Spleen (tissue), 11 donors: ENCODE data around the gene AFF1. TPM values are rescaled to one million over a fixed set of nuclear protein-coding genes. Genes with fewer than 3 reads are reported as not detected.
"Not testable (repeated sequence)": the region's sequence is repeated elsewhere in the genome, so short reads cannot be mapped to it uniquely, and the experiment has no call there.

ENCODE experiments used
- DNase-seq: peaks from one replicate; pipeline ENCODE4 v3.0.0-alpha.2; 2020
- H3K27ac ChIP-seq, 8 donors: fragments of 200-600 bp; sonication (generic) in 7 of 8; 1 replicate in 4 of 8; 2 replicates in 4 of 8; pipeline versions ENCODE4 v1.5.0 to v1.8.0; 2016 to 2021; ENCODE audit warnings: inconsistent platforms in 4 of 8, mild to moderate bottlenecking in 4 of 8, moderate library complexity in 1 of 8
- H3K27me3 ChIP-seq, 7 donors: fragments of 200-600 bp; sonication (generic) in 6 of 7; replicated peaks in 1 of 7; 1 replicate in 4 of 7; 2 replicates in 3 of 7; pipeline versions ENCODE4 v1.5.0 to v1.8.0; 2016 to 2021; ENCODE audit warnings: inconsistent platforms in 3 of 7, mild to moderate bottlenecking in 1 of 7
- H3K36me3 ChIP-seq, 6 donors: fragments of 200-600 bp; sonication (generic) in 5 of 6; 1 replicate in 4 of 6; 2 replicates in 2 of 6; pipeline versions ENCODE4 v1.5.0 to v1.8.0; 2016 to 2021; ENCODE audit warnings: inconsistent platforms in 2 of 6
- H3K4me1 ChIP-seq, 6 donors: fragments of 200-600 bp; sonication (generic) in 5 of 6; 1 replicate in 3 of 6; 2 replicates in 3 of 6; pipeline versions ENCODE4 v1.5.0 to v1.8.0; 2016 to 2021; ENCODE audit warnings: inconsistent platforms in 3 of 6
- H3K4me3 ChIP-seq, 8 donors: fragments of 200-600 bp; sonication (generic) in 7 of 8; 1 replicate in 4 of 8; 2 replicates in 4 of 8; pipeline versions ENCODE4 v1.5.0 to v1.8.0; 2016 to 2021; ENCODE audit warnings: inconsistent platforms in 4 of 8, mild to moderate bottlenecking in 4 of 8, moderate library complexity in 2 of 8
- H3K9me3 ChIP-seq, 8 donors: fragments of 200-600 bp; sonication (generic) in 7 of 8; 1 replicate in 4 of 8; 2 replicates in 4 of 8; pipeline versions ENCODE4 v1.5.0 to v1.8.0; 2016 to 2021; ENCODE audit warnings: inconsistent platforms in 4 of 8
- POLR2A ChIP-seq, 3 donors: fragments of 450-650 bp; IDR thresholded peaks; one replicate each; pipeline ENCODE4 v1.5.1; 2017; ENCODE audit warnings: antibody characterized with exemption in 3 of 3, mild to moderate bottlenecking in 1 of 3
- POLR2AphosphoS5 ChIP-seq, 3 donors: sonication (generic); formaldehyde crosslinking; IDR thresholded peaks; one replicate each; pipeline ENCODE4 v1.5.1; 2017; ENCODE audit warnings: antibody characterized with exemption in 3 of 3
- WGBS, 5 donors: extraction: QIAGEN DNeasy Blood & Tissue Kit in 3 of 5; methylation state at CpG; one replicate each; pipeline versions ENCODE4 v1.1.5 to v1.1.7; 2013 to 2018; 5-methylcytosine and 5-hydroxymethylcytosine counted together
- intact Hi-C: fragments of 100-400 bp; cut with DNase I; formaldehyde crosslinking; loops from one replicate; pipeline ENCODE4 v1.15.0; 2023; ENCODE audit warnings: low total_unique reads
- polyA plus RNA-seq, 3 donors: library from polyadenylated mRNA; stranded (reverse); fragments of 200-250 nt; gene quantifications; one replicate each; pipeline ENCODE4 v1.2.1, GENCODE V29; 2013
- total RNA-seq, 7 donors: library from RNA; depleted of rRNA in 3 of 7; stranded (reverse); fragments of >200 nt in 3 of 7; fragmentation: NEBNext Ultra II Directional in 4 of 7; extraction: Animal tissue kit (Norgen Biotek cat#: 25700) in 4 of 7; gene quantifications; one replicate each; pipeline versions ENCODE4 v1.1.0 to v1.2.1, GENCODE V29; 2016 to 2021
- TF ChIP-seq, protein P1 (sequence below), 11 experiments: fragments of 200-600 bp in 7 of 11; fragments of 450-650 bp in 4 of 11; sonication (generic) in 4 of 11; IDR thresholded peaks in 8 of 11; conservative IDR thresholded peaks in 3 of 11; 1 replicate in 7 of 11; 2 replicates in 4 of 11; pipeline versions ENCODE4 v1.4.0 to v1.8.0; 2016 to 2021; ENCODE audit warnings: antibody characterized with exemption in 11 of 11, inconsistent platforms in 4 of 11, mild to moderate bottlenecking in 1 of 11
- donor health status: healthy with polysubstance abuse.
- donor health status: DM: no; HTN: no; CAD: no; lungs with moderate emphysema.
- donor health status: DM: no; HTN: no; CAD: no.
- donor health status: Bipolar disorder and iron deficiency.
- donor health status: healthy.
- donor health status: DM: no; HTN: no; CAD: no.
- donor health status: DM: yes; HTN: yes; CAD: no.

Gene AFF1
- total and polyA plus RNA-seq, 10 donors: 4.4 to 119 (median 80.8) TPM

DNA sequence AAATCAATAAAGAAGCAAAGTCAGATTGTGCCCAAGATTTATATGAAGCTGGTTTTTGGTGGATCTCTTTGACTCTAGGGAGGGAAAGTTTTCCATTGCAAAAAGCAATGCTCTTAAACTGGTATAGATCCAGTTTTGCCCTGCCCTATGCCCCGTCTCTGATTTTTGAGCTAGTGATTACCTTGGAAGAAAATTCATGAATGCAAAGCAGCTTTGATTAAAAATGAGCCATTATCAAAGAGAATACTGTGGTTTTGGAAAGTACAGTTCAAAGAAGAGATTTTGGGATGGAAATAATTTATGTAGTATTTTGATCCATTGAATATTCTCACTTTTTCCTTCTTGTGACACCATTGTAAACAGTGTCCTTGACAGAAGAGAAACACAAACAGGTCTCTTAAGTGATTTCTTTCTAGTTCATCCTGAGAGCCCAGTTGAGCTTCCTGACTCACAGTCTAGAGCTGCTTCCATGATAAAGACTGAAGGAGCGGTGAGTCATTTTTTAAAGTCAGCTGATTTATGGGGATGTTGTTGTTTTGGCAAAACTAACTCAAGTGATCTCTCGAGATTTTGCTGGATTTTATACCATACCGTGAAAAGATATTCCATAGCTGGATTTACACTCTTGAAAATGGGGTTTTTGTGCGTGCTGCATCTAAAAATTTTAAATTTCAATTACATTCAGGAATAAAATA is 76.7 kb downstream of the AFF1 start:
- intact Hi-C loops: no loop called here
- H3K4me1 ChIP-seq: peaks cover 30 to 91% (median 83%) of the 10 kb centered on the region in 6 donors
- H3K36me3 ChIP-seq: no peaks in the 10 kb centered on the region
- DNase-seq: no peak
- no peaks in the 10 kb centered on the region for H3K9me3 ChIP-seq
- H3K4me3 ChIP-seq: no peak overlapping the region
- H3K27ac ChIP-seq: peak overlapping the region in 7 of 8 donors; percentile 0 to 95 (median 31)
- no peaks in the 10 kb centered on the region for H3K27me3 ChIP-seq
- WGBS, 5 donors: 48 to 62% (median 56%) methylated on average over 5 of the region's 5 CpGs
- TF ChIP-seq, protein P1, sequence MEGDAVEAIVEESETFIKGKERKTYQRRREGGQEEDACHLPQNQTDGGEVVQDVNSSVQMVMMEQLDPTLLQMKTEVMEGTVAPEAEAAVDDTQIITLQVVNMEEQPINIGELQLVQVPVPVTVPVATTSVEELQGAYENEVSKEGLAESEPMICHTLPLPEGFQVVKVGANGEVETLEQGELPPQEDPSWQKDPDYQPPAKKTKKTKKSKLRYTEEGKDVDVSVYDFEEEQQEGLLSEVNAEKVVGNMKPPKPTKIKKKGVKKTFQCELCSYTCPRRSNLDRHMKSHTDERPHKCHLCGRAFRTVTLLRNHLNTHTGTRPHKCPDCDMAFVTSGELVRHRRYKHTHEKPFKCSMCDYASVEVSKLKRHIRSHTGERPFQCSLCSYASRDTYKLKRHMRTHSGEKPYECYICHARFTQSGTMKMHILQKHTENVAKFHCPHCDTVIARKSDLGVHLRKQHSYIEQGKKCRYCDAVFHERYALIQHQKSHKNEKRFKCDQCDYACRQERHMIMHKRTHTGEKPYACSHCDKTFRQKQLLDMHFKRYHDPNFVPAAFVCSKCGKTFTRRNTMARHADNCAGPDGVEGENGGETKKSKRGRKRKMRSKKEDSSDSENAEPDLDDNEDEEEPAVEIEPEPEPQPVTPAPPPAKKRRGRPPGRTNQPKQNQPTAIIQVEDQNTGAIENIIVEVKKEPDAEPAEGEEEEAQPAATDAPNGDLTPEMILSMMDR (IDR thresholded peaks at IDR 0.05 in 8 of 11, conservative IDR thresholded peaks at IDR 0.05 in 3 of 11): no peak
- no peak for TF ChIP-seq POLR2AphosphoS5 (IDR thresholded peaks at IDR 0.05)
- no peak for TF ChIP-seq POLR2A (IDR thresholded peaks at IDR 0.05)

GRCh38 chr4:87012265-87012953 is 77.6 kb downstream of the AFF1 start:
- 43 to 60% (median 54%) methylated on average over 4 of the region's 4 CpGs for WGBS, 5 donors
- Histone ChIP-seq H3K4me1 (peaks cover 30 to 100% (median 87%) of the 10 kb centered on the region in 6 donors), H3K27ac (peak overlapping the region in 7 of 8 donors; percentile 0 to 95 (median 24)), H3K4me3 (no peak overlapping the region), H3K27me3 (no peaks in the 10 kb centered on the region), H3K9me3 (no peaks in the 10 kb centered on the region), H3K36me3 (no peaks in the 10 kb centered on the region)
- no peak for DNase-seq
- intact Hi-C loops: no loop called here
- TF ChIP-seq POLR2A (IDR thresholded peaks at IDR 0.05) (no peak), POLR2AphosphoS5 (IDR thresholded peaks at IDR 0.05) (no peak)
- TF ChIP-seq, protein P1 (IDR thresholded peaks at IDR 0.05 in 8 of 11, conservative IDR thresholded peaks at IDR 0.05 in 3 of 11): no peak

GRCh38 chr4:87012954-87013308 is 78.1 kb downstream of the AFF1 start:
- H3K4me3 ChIP-seq, H3K9me3 ChIP-seq, H3K36me3 ChIP-seq, DNase-seq, H3K27me3 ChIP-seq, intact Hi-C loops: not testable (repeated sequence)
- WGBS, 5 donors: 88 to 95% (median 92%) methylated on average over 9 of the region's 9 CpGs
- peaks cover 35 to 100% (median 89%) of the 10 kb centered on the region in 6 donors for H3K4me1 ChIP-seq
- H3K27ac ChIP-seq: peak overlapping the region in 4 of 8 donors; percentile 2 to 95 (median 43)

DNA sequence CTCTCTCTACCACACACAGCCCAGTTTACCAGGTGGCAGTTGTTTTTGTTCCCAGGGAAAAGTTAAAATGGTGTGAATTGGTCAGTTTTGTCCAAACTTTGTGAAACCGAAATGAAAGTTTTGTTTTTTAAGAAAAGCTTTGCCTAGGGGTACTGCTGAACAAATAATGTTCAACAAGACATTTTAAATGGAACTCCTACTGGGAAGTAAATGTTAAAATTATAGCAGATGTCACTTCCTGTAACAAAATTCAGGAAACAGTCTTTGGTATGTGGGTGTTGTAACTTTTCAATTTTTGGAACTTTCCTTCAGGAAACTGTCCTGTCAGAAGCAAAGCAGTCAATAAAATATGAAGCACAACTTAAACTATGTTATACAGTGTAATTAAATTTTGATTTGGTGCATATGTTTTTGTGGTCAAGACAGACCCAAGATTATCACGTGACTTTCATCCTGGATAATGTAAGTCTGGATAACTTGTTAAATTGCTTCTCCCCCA is 79.5 kb downstream of the AFF1 start:
- H3K9me3 ChIP-seq: no peaks in the 10 kb centered on the region
- H3K36me3 ChIP-seq: no peaks in the 10 kb centered on the region
- H3K27ac ChIP-seq: peak overlapping the region in 7 of 8 donors; percentile 42 to 95 (median 64)
- DNase-seq: no peak
- TF ChIP-seq POLR2AphosphoS5 (IDR thresholded peaks at IDR 0.05) (no peak), POLR2A (IDR thresholded peaks at IDR 0.05) (no peak)
- WGBS, 5 donors: 16 to 31% (median 20%) methylated on average over 2 of the region's 2 CpGs
- no peak overlapping the region for H3K4me3 ChIP-seq
- no peaks in the 10 kb centered on the region for H3K27me3 ChIP-seq
- H3K4me1 ChIP-seq: peaks cover 27 to 100% (median 89%) of the 10 kb centered on the region in 6 donors
- intact Hi-C loops: no loop called here

DNA sequence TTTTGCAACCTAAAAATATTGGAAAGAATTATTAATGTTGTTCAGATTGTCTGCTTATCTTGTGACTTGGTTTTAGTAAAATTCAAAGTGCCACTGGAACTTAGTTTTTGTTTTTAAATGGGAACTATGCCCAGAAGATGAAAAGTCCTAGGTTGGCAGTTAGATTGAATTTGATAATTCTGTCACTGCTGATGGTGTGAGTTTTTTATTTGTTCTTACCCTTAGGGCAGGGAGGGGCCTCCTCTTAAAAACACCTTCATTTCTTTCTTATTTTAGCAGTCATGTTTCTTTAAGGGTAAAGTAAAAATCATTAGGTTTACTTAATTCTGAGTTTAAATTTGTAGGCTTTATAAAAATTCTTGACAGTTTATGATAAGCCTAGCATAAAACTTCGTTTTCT is 80.6 kb downstream of the AFF1 start:
- TF ChIP-seq POLR2A (IDR thresholded peaks at IDR 0.05) (no peak), POLR2AphosphoS5 (IDR thresholded peaks at IDR 0.05) (no peak)
- TF ChIP-seq, protein P1 (IDR thresholded peaks at IDR 0.05 in 8 of 11, conservative IDR thresholded peaks at IDR 0.05 in 3 of 11): no peak
- Histone ChIP-seq H3K4me1 (peaks cover 23 to 100% (median 88%) of the 10 kb centered on the region in 6 donors), H3K4me3 (no peak overlapping the region), H3K9me3 (no peaks in the 10 kb centered on the region), H3K36me3 (no peaks in the 10 kb centered on the region), H3K27me3 (no peaks in the 10 kb centered on the region), H3K27ac (peak overlapping the region in 5 of 8 donors; percentile 53 to 95 (median 67))
- WGBS, 5 donors: 51 to 73% (median 63%) methylated on average over 1 of the region's 1 CpG
- intact Hi-C loops: no loop called here
- no peak for DNase-seq
